H54 (cell line): ENCODE measurements around the gene DARS1.
A peak's percentile ranks its signal among the peaks of the same experiment; 100 is the strongest.

ENCODE experiments used
- DNase-seq: peaks from one replicate; pipeline ENCODE4 v3.0.0; 2011; ENCODE audit warnings: low spot score, mixed read lengths; ENCODE audit not compliant: insufficient read length
- FAIRE-seq: peaks from 3 replicates; lab custom pipeline; 2011; peaks lifted over from hg19 to GRCh38; lab: Jason Lieb, UNC
- POLR2A ChIP-seq: IDR thresholded peaks from 2 replicates; pipeline ENCODE4 v1.6.1; 2011; ENCODE audit warnings: low read depth, mild to moderate bottlenecking, low read length

The DARS1 gene

DNA sequence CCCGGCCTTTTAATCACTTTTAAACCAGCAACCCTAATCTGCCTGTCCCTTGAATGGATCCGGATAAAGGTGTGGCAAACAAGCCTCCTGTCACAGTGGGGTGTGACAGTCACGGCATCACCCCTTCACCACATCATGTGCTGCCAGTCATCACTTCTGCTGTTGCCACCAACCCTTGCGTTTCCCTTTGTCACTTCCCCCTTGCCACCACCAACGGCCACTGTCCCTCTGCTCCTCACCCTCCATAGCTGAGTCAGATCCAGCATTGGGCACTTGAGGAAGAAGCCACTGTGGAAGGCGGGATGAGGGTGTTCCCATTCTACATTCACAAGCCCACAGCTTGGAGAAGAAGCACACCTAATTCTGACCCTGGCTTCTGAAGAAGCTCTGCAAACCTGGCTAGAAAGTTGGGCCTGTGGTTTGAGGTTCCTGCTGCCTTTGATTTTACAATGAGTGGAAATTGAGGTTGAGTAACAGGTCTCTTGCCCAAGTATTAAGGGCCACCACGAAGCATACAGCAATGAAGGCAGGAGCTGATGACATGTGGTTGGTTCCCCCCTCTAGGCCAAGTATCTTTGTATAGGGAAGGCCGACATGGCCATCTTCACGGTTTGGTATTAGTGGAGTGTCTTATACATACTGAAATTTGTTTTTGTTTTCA lies 22.9 kb upstream of the DARS1 start:
- DNase-seq (no peak), FAIRE-seq (no peak)
- no peak for TF ChIP-seq POLR2A

DNA sequence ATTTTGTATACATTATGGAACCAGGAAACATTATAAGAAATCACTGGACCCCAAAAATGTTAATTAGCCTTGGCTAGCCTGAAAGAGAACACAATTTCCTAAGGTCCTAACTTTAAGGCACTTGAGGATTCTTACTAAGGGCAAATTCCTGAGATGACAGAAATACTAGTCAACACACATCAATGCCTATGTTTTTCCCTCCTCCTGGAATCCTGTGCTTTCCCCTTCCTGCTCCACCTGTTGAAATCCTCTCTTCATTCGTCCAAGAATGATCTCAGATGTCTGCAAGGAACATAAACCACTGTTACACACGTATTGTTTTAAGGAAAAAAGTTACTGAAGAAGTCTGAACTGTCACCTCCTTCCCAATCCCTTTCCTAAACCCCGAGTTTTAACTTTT lies 21.2 kb upstream of the DARS1 start:
- peak; percentile 9 for DNase-seq
- no peak for TF ChIP-seq POLR2A
- FAIRE-seq, result peak; percentile 89

DNA sequence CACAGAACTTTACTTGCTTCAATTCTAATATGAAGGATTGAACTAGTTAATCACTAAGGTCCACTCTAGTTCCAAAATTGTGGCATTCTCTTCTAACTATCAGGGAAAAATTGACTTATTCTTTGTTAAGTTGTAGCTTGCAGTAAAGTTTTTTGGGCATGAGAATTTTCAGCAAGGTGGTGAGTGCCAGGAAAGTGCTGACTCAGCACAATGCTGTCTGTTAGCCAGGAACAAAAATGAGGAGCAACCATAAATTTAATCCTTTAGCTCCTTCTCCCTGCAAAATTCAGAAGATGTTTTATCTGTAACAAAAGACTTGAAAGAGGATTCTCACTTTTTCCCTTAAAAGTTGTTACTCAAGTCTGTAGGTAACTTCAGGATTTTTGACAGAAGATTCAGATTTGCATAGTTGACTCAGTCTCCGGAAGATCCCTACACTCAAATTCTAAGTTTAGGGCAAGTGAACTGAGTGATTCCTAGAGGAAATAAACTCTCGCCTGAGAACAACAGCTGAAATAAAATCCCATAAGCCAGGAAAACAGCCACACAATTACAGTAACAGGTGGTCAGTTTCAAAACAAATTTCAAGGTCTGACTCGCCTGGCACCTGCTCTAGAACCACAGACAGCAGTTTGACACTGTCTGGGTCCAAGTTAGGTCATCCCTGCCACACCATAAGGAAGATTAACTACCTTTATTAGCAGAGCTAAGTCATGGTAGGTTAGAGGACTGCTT lies 20.2 kb upstream of the DARS1 start:
- no peak for TF ChIP-seq POLR2A
- DNase-seq (no peak), FAIRE-seq (no peak)

DNA sequence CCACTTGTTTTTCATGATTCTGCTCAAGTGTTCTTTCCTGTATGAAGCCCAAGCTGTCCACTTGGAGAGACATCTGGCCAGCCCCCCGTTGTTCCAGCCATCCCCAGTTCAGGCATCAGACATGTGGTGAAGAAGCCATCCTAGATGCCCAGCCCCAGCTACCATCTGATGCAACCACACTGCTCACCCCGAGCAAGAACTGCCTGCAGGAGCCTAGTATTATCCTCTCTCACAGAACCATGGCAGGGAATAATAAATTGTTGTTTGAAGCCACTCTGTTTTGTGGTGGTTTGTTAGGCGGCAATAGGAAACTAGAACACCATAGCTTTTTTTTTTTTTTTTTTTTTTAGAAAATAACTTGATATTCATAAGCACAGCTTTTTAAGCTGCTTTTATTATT lies 19.5 kb upstream of the DARS1 start:
- no peak for TF ChIP-seq POLR2A
- FAIRE-seq, result no peak
- DNase-seq, result no peak

GRCh38 chr2:136001131-136001530 lies 15.7 kb upstream of the DARS1 start:
- FAIRE-seq, result no peak
- no peak for TF ChIP-seq POLR2A
- no peak for DNase-seq

GRCh38 chr2:136000502-136000901 lies 15.1 kb upstream of the DARS1 start:
- no peak for FAIRE-seq
- no peak for DNase-seq
- TF ChIP-seq POLR2A, result no peak

DNA sequence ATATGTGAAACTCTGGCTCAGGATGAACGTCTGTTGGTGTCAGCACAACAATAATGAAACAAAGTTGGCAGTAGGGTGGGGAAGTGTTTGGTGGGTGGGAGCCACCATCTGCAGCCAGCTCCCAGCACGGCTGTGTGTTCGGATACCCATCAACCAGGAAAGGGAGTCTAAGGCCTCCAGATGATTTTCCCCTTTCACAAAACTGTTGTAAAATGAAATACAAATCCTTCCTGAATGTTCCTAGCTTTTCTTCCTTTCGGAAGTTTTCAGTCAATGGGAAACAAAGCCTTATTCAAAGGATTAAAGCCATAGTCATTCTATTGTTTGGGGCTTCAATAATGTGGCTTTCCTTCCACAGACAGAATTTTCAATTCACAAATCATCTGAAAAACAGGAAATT lies 14.5 kb upstream of the DARS1 start:
- FAIRE-seq (no peak), DNase-seq (no peak)
- no peak for TF ChIP-seq POLR2A

- no peak for FAIRE-seq
- no peak for TF ChIP-seq POLR2A
These were observed 13.5 kb upstream of the DARS1 start for GRCh38 chr2:135998879-135999278.

GRCh38 chr2:135997380-135997779 lies 12.0 kb upstream of the DARS1 start:
- no peak for DNase-seq
- FAIRE-seq, result no peak
- no peak for TF ChIP-seq POLR2A

More at GRCh38 chr2:135998879-135999278, 13.5 kb upstream of the DARS1 start:
- no peak for DNase-seq

- DNase-seq (no peak), FAIRE-seq (no peak)
- TF ChIP-seq POLR2A, result no peak
These were observed 10.9 kb upstream of the DARS1 start for GRCh38 chr2:135996304-135996703.

DNA sequence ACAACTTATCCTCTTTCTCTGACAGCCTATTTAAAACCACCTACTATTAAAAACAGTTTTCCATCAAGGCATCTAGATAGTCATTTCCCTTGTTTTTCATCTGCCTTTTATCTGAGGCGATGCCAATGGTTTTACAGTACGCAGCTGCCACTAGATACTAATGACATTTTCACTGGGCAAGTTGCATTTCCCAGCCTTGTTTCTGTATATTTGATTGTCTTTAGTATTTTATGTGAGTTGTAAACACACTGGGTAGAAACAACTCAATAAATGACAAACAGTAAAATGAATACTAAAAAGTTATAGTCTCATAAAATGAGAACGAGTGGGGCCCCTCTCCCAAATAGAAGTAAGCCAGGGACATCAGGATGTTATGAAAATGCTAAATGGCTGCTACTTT lies 8.9 kb upstream of the DARS1 start:
- DNase-seq (no peak), FAIRE-seq (no peak)
- TF ChIP-seq POLR2A, result no peak

DNA sequence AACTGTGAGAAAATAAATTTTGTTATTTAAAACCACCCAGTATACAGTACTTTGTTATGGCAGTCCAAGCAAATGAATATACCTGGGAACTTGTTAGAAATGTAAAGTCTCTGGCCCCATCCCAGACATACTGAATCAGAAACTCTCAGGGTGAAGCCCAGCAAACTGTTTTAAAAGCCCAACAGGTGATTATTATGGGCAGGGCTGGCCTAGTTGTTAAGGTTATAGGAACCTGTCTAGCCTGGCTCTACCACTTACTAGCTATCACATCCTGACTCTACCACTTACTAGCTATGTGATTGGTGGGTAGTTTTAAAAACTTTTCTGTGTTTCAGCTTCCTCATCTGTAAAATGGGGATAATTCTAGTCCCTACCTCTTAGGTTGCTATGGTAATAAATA lies 8.0 kb upstream of the DARS1 start:
- no peak for FAIRE-seq
- no peak for DNase-seq
- no peak for TF ChIP-seq POLR2A

DNA sequence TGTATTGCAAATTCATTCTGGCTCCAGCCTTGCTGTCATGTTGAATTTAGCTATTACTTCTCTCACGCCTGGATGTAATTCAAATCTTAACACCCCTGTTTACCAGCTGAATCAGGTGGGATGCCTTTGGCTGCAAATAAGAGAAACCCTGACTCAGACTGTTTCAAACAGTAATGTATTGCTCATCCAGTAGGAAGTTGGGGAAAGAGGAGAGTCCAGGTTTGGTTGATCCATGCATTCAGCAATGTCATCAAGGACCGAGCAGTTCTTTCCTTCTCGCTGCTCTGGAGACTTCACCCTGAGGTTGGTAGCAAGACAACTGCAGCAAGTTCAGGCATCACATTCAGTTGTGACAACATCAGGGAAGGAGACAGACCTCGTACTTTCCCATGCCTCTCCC lies 6.4 kb upstream of the DARS1 start:
- FAIRE-seq (no peak), DNase-seq (no peak)
- TF ChIP-seq POLR2A, result no peak

DNA sequence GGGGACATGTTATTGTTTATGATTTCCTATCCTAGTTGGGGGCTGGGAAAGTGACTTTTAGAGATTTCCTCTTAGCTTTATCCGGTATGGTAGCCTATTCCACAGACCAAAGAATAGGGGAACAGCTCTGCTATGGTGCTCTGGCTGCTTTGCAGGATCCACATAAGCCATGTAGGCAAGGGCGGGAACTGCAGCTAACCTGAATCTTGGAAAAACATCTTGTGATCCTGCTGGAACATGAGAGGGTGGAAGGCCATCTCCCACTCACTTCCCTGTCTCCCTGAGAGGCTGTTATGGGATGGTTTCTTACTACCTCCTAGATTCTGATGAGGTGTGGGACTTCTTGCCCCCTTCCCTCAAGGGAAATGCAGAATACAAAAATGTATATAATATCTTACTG lies 2.0 kb upstream of the DARS1 start:
- TF ChIP-seq POLR2A, result no peak
- FAIRE-seq (no peak), DNase-seq (no peak)

- TF ChIP-seq POLR2A, result no peak
- DNase-seq, result no peak
- no peak for FAIRE-seq
These were observed 1.1 kb upstream of the DARS1 start for GRCh38 chr2:135986507-135986906.

DNA sequence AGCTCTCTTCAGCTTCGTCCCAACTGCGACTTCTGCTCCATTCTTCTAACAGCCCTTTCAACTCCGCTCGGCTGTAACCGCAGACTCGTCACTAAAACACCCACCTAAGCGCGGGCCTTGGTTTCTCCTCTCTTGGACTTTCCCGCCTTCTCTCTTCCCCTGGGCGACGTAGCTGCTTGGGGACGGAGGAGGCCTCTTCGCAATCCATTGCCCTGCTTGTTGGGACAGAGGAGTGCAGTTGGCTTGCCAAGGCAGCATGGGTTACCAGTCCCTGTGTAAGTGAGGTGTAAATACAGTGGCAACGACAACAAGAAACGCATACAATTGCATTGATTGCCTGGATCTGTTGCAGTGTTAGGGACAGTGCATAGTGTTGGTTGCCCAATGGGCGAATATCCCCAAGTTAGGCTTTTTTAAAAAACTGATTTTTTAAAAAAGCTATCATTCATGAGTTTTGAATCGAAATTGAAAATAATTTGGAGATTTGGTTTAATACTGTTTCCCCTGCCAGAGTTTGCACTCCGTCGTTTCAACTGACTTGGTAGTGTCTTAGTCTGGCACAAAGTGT lies 484 bp upstream of the DARS1 start:
- no peak for FAIRE-seq

More for the DNA sequence above, 484 bp upstream of the DARS1 start:
- no peak for DNase-seq
- TF ChIP-seq POLR2A, result no peak
